ENCODE data around the gene SCG2. TPM values are rescaled to one million over a fixed set of nuclear protein-coding genes. Genes with fewer than 3 reads are reported as not detected.

The SCG2 gene
- total and polyA plus RNA-seq, 2 of the 4 experiments (the other 2 are of a cell fraction), result 0.36 to 0.46 TPM

DNA sequence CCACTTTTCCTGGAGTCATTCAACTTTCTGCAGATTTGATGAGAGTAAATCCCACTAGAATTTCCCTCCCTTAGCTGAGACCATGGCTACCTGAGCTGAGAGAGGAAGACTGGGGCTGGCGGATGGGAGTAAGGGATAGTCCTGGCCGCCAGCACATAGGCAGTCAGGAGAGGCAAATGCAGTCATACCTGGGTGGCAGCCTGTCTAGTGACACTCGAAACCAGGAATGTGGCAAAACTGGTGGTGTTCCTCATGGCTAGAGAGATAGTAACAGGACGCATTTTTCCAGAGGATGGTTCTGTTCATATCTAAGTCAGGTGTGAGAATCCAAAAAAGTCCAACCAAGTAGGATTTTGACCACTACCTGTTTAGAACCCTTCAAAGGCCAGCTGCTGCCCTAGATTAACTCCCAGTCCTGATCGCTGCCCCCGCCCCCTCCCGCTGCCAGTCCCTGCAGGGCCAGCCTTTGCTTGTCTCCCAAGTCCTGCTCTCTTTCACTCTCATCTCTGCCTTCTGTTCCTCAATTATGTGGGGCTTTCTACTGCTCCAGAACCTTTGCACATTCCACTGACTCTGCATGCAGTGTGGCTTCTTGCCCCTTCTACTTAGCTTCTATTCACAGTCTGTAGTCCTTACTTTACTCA lies 17.4 kb upstream of the SCG2 start:
- DNase-seq (no peak), ATAC-seq (ENCODE audit: low read depth) (no peak)
- no peak overlapping the region for H2BK120ac ChIP-seq (ENCODE audit: low read depth, low read length)
- H2BK20ac ChIP-seq (ENCODE audit: low read depth, low read length), result no peak overlapping the region
- in situ Hi-C loops (cut with MboI; ENCODE audit: low sequenced_read_pairs), result no loop called here
- CTCF ChIA-PET, result no interaction called here
- no peak overlapping the region for H2AK9ac ChIP-seq (replicated peaks; ENCODE audit: low read depth, low read length, poor library complexity)
- no peaks in the 10 kb centered on the region for H3K9me3 ChIP-seq (ENCODE audit: control insufficient read depth, insufficient read depth, low read length)
- 75% methylated on average over 3 of the region's 7 CpGs; no CpG with 5 or more reads in 1 of the 2 experiments for WGBS, 2 experiments (ENCODE audit: extremely low coverage in 2 of 2, insufficient read length in 1 of 2)
- H3K4me2 ChIP-seq (ENCODE audit: low read depth, low read length), result no peak overlapping the region
- no peak overlapping the region for H3K18ac ChIP-seq (ENCODE audit: low read depth, low read length)
- H3K79me1 ChIP-seq (ENCODE audit: low read depth in 1 of 2, low read length in 2 of 2), result no peaks in the 10 kb centered on the region
- no TSS peak for BruUV-seq (replicated peaks)
- dilution Hi-C loops (cut with HindIII; ENCODE audit: low sequenced_read_pairs, unreplicated experiment), result no loop called here
- H3K9ac ChIP-seq (ENCODE audit: low read depth, low read length), result no peak overlapping the region
- no peak overlapping the region for H3K4me3 ChIP-seq (ENCODE audit: insufficient read depth, low read depth, low read length)
- no peak overlapping the region for H2AFZ ChIP-seq (replicated peaks; ENCODE audit: low read length, poor library complexity)
- H3K27me3 ChIP-seq (ENCODE audit: control insufficient read depth, insufficient read depth, low read length), result peaks cover 2% of the 10 kb centered on the region
- H2AK5ac ChIP-seq (ENCODE audit: low read depth, low read length), result no peak overlapping the region
- H4K20me1 ChIP-seq (ENCODE audit: insufficient read depth, low read length), result no peaks in the 10 kb centered on the region
- H3K4me1 ChIP-seq (ENCODE audit: control insufficient read depth, insufficient read depth, low read length), result no peaks in the 10 kb centered on the region
- TF ChIP-seq RCOR1 (IDR thresholded peaks at IDR 0.05; ENCODE audit: insufficient replicate concordance, low read length) (no peak), RFX5 (IDR thresholded peaks at IDR 0.05; ENCODE audit: low read depth, low read length) (no peak)
- no peak overlapping the region for H3K27ac ChIP-seq (ENCODE audit: insufficient read depth, low read length)
- no peak overlapping the region for H3K23ac ChIP-seq (ENCODE audit: low read depth, low read length)
- H3K14ac ChIP-seq (replicated peaks; ENCODE audit: low read depth, low read length), result no peak overlapping the region
- H3K9me1 ChIP-seq (ENCODE audit: insufficient read depth, low read length), result no peaks in the 10 kb centered on the region
- H4K5ac ChIP-seq (ENCODE audit: low read depth, low read length), result no peak overlapping the region
- intact Hi-C loops (cut with micrococcal nuclease), result loop anchor here (10.0 kb wide), 1 partner anchor 565 kb away; the partner anchor contains the start of gene KCNE4
- no peak overlapping the region for H3K4ac ChIP-seq (ENCODE audit: low read depth, low read length)
- H3K36me3 ChIP-seq (ENCODE audit: control insufficient read depth, insufficient read depth, low read length), result no peaks in the 10 kb centered on the region
- POLR2A ChIA-PET (ENCODE audit: unreplicated experiment), result interaction anchor here (0.6 kb wide), 1 partner anchor 14 kb away, joined by 6 read pairs; no protein-coding TSS in a partner anchor
- no peak overlapping the region for H4K91ac ChIP-seq (ENCODE audit: insufficient read depth, low read depth, low read length)
- no peak overlapping the region for H2BK15ac ChIP-seq (ENCODE audit: low read depth, low read length)
- no peak overlapping the region for H3K56ac ChIP-seq (ENCODE audit: extremely low read depth, insufficient read depth, low read length)
- no peak overlapping the region for H2BK5ac ChIP-seq (ENCODE audit: low read depth, low read length, poor library complexity, severe bottlenecking)
- no peak overlapping the region for H4K8ac ChIP-seq (ENCODE audit: low read depth in 2 of 2, low read length in 2 of 2)

All from IMR-90 (cell line).